ENCODE data around the gene EID1.
"Not testable (repeated sequence)": the region's sequence is repeated elsewhere in the genome, so short reads cannot be mapped to it uniquely, and the experiment has no call there.

EID1 gene

DNA sequence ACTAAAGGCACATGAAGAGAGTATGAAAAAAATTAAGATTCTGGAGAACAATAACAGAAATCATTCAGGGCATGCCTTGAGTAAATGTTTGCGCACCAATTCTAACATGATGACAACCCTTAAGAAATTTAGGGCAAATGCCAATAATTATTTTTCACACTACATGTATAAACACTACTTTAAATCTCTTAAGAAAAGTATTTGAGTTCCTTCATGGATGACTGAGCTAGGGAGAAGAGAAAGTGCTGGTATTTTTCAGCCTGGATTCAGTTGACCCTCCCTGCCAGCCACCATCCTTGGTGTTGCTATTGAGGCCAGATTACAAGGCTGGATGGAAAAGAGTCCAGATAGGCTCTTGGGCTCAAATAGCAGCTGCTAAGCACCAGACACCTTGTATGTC lies 8.0 kb upstream of the EID1 start:
- DNase-seq (ENCODE audit: low read depth), result no peak

DNA sequence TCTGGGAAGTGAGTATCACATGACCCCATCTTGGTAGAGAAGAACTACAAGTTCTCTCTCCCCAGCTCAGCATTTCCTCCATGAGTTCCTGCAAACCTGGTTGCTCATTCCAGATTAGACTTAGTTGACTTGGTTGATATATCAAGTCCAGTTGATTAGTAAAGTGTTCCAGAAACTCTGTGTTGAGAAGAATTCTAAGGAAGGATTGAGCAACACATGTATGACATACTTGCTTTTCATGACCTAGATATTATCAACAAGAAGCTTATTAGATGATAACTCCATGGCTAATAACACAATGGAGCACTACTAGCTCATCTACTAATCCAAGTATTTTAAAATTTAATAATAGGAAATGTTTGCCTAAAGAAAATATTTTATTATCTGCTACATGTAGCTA lies 6.4 kb upstream of the EID1 start:
- DNase-seq (ENCODE audit: low read depth), result no peak

DNA sequence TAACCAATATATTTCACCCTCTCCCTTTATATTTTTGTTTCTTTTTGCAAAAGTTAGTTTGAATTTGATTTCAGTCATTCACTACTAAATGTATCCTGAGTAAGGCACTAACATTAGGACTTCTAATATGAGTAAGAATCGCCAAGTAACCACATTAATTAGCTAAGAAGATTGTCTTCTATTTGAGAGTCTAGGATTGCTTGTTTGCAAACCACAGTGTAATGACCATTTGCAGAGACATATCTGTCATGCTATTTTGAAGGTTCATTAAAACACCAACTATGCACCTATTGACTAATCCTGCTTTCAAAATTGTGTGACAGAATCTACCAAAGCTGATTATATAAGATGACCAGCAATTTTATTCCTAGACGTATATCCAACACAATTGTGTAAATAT lies 5.3 kb upstream of the EID1 start:
- no peak for DNase-seq (ENCODE audit: low read depth)

GRCh38 chr15:48875241-48875960 lies 2.5 kb upstream of the EID1 start:
- no peak for DNase-seq (ENCODE audit: low read depth)

- no peak for DNase-seq (ENCODE audit: low read depth)
These were observed 1.9 kb upstream of the EID1 start for GRCh38 chr15:48876057-48876456.

- no peak for DNase-seq (ENCODE audit: low read depth)
These were observed 2.2 kb downstream of the EID1 start for GRCh38 chr15:48880070-48880634.

DNA sequence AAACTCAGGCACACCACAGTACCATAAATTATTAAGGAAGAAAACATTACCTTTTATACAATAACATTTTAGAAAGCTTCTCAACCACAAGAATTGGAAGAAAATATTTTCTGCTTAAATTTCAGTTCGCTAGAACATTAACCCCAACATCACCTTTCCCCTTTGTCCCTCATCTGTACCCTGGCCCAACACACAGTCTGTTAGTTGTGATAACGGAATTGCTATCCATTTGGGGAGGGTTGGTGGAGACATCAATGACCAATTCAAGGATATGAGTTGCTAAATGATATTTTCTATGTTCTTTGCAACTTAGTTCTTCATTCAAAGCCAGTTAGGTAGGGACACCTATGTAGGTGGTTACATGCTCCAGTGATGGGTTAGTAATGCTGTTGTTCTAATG lies 5.8 kb downstream of the EID1 start:
- no peak for DNase-seq (ENCODE audit: low read depth)

- DNase-seq (ENCODE audit: low read depth), result no peak
These were observed 9.2 kb downstream of the EID1 start for GRCh38 chr15:48887144-48887543.

GRCh38 chr15:48888191-48888590 lies 10.3 kb downstream of the EID1 start:
- no peak for DNase-seq (ENCODE audit: low read depth)

GRCh38 chr15:48888836-48889235 lies 10.9 kb downstream of the EID1 start:
- DNase-seq (ENCODE audit: low read depth), result no peak

DNA sequence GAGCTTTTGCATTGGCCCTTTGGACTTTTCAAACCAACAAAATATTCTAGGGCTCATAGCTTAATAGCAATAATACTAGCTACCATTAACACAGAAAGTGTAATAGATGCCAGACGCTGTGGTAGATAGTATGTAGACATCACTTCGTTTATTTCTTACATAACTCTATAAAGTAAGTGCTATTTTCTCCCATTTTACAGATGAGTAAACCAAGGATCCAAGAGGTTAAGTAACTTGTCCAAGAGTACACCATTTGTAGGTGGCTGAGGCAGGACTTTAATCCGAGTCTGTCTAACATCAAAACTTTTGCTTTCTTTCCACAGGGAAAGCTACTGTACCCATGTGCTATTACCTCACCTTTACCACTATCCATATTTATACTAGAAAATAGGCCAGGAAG lies 12.0 kb downstream of the EID1 start:
- DNase-seq (ENCODE audit: low read depth), result no peak

DNA sequence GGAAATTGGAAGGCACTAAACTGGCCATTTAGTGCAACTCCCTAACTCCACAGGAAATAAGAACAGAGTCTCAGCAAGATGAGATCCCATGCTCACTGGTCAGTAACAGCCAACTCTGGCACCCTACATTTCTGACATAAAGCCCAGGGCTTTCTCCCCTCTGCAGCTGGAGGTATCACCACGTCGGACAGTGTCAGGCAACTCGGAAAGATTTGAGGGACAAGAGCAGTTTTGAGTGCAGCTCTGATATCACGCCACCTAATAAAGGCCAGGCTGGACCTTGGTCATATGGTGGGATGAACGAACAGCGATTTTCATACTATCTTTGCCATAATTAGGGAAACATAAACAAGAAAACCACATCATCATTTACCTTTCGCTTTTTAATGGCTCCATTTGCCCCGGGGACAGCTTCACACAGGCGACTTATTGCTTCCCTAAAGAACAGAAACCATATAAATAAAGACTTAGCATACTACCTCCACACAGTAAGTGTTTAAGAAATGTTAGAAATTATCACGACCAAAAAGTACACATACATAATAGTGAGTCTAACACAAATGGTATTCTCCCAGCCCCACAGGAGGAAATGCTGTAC lies 12.5 kb downstream of the EID1 start:
- no peak for DNase-seq (ENCODE audit: low read depth)

- no peak for DNase-seq (ENCODE audit: low read depth)
These were observed 13.4 kb downstream of the EID1 start for GRCh38 chr15:48891232-48891765.

- no peak for DNase-seq (ENCODE audit: low read depth)
These were observed 15.4 kb downstream of the EID1 start for GRCh38 chr15:48893311-48893710.

DNA sequence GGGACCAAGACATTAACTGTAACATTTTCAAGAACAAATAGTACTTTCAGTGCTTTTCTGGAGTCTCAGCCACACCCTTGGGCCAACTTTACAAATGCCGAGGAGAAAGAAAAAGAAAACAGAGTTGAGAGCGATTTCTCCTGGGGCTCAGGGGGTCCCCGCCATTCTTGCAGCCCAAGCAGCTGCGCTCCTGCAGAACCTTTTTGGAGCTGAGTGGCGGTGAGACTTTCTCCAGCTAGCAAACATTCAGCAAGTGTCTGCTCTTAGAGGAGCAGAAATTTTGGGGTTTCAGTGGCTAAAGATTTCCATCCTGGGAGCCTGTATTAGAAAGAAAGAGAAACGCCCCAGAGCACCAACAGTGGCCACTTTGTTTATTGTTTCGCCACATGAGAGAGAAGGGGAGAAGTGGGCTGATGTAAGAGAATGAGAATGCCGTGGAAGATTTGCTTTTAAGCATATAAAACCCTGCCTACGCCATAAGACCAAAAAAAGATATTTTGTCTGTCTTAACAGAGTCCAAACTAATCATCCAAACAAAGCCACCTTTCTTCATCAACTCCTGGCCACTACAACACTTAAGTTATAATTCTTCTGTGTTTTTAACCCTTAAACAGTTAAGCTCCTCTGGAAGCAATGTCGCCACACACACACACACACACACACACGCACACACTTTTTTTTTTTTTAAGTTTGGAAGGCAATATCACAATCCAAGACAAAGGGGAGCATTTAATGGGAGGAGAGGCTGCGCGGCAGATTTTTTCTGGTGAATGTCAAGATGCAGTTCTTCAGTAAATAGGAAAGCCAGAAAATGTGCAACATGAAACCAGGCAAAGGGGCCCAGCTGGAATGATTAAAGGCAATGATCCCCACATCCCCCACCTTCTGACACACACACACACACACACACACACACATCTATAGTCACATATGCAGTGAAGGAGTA lies 19.2 kb downstream of the EID1 start:
- no peak for DNase-seq (ENCODE audit: low read depth)

DNA sequence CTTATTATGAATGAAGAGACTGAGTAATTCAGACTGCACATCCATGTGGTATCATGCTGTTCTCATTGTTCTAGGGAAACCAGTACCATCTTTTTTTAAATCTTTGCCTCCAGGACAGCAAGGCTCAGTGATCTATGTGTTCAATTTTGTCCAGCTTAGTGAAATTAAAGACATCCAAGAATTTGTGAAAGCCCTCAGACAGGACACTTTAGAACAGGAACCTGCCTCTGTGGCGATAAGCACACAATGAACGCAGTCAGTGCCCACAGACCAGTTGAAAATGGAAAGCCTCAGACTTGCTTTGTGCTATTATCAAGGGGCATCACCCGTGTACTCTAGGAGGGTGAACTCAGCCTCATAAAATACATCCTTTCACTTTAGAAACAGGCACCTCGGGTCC lies 20.1 kb downstream of the EID1 start:
- no peak for DNase-seq (ENCODE audit: low read depth)

GRCh38 chr15:48898446-48898845 lies 20.5 kb downstream of the EID1 start:
- no peak for DNase-seq (ENCODE audit: low read depth)

DNA sequence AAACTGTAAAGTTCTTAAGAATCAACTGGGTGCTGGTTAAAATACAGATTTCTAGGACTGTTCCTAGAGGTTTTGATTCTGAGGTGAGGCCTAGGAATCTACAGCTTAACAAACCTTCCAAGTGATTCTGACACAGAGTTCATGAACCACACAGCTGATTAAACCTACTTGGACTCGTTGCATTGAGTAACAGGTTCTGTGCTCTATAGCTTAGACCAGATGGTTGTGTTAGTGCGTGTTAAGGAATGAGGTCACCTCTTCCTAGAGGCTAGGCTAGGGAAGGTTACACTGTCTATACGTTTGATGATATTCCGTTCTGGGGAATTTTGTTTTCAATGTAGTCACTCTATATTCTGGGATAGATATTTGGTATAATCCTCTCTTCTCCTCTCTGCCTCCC lies 21.9 kb downstream of the EID1 start:
- no peak for DNase-seq (ENCODE audit: low read depth)

- DNase-seq (ENCODE audit: low read depth), result no peak
These were observed 26.8 kb downstream of the EID1 start for GRCh38 chr15:48904758-48905157.

DNA sequence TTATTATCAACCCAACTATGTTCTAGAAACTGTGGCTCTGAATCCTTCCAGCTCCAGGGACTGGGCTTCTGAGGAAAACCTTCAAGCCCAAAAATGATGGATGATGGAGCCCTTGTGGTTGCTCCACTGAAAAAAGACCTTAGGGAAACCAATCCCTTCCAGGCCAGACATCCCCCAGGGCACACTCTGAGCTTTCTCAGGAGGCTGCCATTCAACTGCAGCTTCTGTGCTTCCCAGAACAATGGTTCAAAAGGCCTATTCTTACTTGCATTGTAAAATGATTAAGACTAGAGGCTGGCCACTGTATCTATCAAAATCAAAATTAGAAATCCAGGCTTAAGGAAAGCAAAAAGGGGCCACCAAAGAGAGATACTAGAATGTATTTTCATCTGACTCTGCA lies 27.3 kb downstream of the EID1 start:
- no peak for DNase-seq (ENCODE audit: low read depth)

- DNase-seq (ENCODE audit: low read depth), result no peak
These were observed 27.9 kb downstream of the EID1 start for GRCh38 chr15:48905847-48906246.

DNA sequence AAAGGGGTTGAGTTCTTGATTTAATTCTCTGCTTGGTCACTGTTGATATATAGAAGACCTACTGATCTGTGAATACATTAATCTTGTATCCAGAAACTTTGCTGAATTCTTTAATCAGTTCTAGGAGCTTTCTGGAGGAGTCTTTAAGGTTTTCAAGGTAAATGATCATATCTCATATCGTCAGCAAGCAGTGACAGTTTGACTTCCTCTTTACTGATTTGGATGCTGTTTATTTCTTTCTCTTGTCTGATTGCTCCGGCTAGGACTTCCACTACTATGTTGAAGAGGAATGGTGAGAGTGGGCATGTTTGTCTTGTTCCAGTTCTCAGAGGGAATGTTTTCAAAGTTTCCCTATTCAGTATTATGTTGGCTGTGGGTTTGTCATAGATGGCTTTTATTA lies 31.4 kb downstream of the EID1 start:
- not testable (repeated sequence) for DNase-seq (ENCODE audit: low read depth)

Measured in activated T-cell treated with anti-CD3 and anti-CD28 coated beads for 1 hour (primary cell).